ENCODE measurements around the gene WDR45B. TPM values are rescaled to one million over a fixed set of nuclear protein-coding genes. Genes with fewer than 3 reads are reported as not detected.
"Not testable (repeated sequence)": the region's sequence is repeated elsewhere in the genome, so short reads cannot be mapped to it uniquely, and the experiment has no call there.

WDR45B gene
- total and polyA plus RNA-seq, 2 donors (not counting 3 experiments of a cell fraction or from before 2014, with no cell fraction given) = 62.0 to 76.7 TPM

DNA sequence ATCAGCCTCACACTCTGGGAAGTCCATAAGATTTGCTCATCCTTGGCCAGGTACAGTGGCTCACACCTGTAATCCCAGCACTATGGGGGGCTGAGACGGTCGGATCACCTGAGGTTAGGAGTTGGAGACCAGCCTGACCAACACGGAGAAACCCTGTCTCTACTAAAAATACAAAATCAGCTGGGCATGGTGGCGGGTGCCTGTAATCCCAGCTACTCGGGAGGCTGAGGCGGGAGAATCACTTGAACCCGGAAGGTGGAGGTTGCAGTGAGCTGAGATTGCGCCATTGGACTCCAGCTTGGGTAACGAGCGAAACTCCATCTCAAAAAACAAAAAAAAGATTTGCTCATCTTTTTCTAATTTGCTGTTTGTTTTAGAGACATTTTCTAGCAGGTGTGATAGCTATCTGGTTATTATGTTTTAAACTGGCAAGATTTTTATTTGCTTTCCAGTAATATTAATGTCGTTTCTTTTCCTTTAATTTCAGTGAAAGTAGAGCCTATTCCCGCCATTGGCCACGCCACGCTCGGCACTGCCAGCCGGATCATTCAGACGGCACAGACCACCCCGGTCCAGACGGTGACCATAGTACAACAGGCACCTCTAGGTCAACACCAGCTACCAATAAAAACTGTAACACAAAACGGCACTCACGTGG is 61.5 kb downstream of the WDR45B start:
- Histone ChIP-seq H3K4me2 (ENCODE audit: insufficient read depth, low read length) (no peak overlapping the region), H3K9ac (replicated peaks; ENCODE audit: extremely low read depth, insufficient read depth, low read length) (no peak overlapping the region), H3K9me1 (replicated peaks; ENCODE audit: control insufficient read depth, extremely low read depth, insufficient read depth, low read length) (no peaks in the 10 kb centered on the region), H3K79me2 (ENCODE audit: control insufficient read depth, insufficient read depth, low read length) (no peaks in the 10 kb centered on the region), H3K36me3 (ENCODE audit: control insufficient read depth in 2 of 2, extremely low read depth in 1 of 2, insufficient read depth in 2 of 2, low read length in 2 of 2) (peaks cover 7 to 17% of the 10 kb centered on the region in 2 experiments), H2AFZ (ENCODE audit: low read depth, low read length) (no peak overlapping the region), H3K9me3 (replicated peaks; ENCODE audit: control insufficient read depth, insufficient read depth, low read length) (no peaks in the 10 kb centered on the region), H3K27me3 (ENCODE audit: control insufficient read depth in 2 of 2, insufficient read depth in 2 of 2, low read length in 2 of 2) (no peaks in the 10 kb centered on the region), H3K27ac (ENCODE audit: insufficient read depth, low read depth, low read length) (no peak overlapping the region), H4K20me1 (replicated peaks; ENCODE audit: control insufficient read depth, extremely low read depth, insufficient read depth, low read length) (no peaks in the 10 kb centered on the region), H3K4me3 (replicated peaks in 1 of 3; ENCODE audit: insufficient read depth in 1 of 3, low read depth in 1 of 3, low read length in 3 of 3) (no peak overlapping the region), H3K4me1 (ENCODE audit: control insufficient read depth, extremely low read depth, insufficient read depth, low read length) (no peaks in the 10 kb centered on the region)
- intact Hi-C loops (cut with micrococcal nuclease) = no loop called here
- TF ChIP-seq EZH2 (IDR thresholded peaks at IDR 0.05; ENCODE audit: borderline replicate concordance, low read depth, low read length, severe bottlenecking) (no peak), POLR2AphosphoS5 (IDR thresholded peaks at IDR 0.05; ENCODE audit: insufficient read depth, low read depth, low read length) (no peak), POLR2A (IDR thresholded peaks at IDR 0.05; ENCODE audit: low read depth, low read length) (no peak), GATA2 (IDR thresholded peaks at IDR 0.05; ENCODE audit: insufficient read depth, insufficient read length, low read depth, low read length) (no peak), MAX (IDR thresholded peaks at IDR 0.05; ENCODE audit: insufficient read depth, insufficient read length) (no peak), CTCF (IDR thresholded peaks at IDR 0.05; ENCODE audit: extremely low read depth in 1 of 2, insufficient read depth in 1 of 2, low read depth in 1 of 2, low read length in 2 of 2) (no peak), FOS (IDR thresholded peaks at IDR 0.05; ENCODE audit: borderline replicate concordance, insufficient read depth, low read length) (no peak), MYC (IDR thresholded peaks at IDR 0.05; ENCODE audit: low read depth, low read length) (no peak), JUN (IDR thresholded peaks at IDR 0.05; ENCODE audit: borderline replicate concordance, insufficient read depth, insufficient read length, low read depth) (no peak)
- DNase-seq (ENCODE audit: low read depth, low spot score) (no peak), FAIRE-seq (no peak)
- BruUV-seq (replicated peaks) = no TSS peak
- ChIA-PET POLR2A (no interaction called here), CTCF (no interaction called here)
- dilution Hi-C loops (cut with MboI; ENCODE audit: extremely low pct_ligation_motif_present, low sequenced_read_pairs) = no loop called here

- dilution Hi-C loops (cut with MboI; ENCODE audit: extremely low pct_ligation_motif_present, low sequenced_read_pairs) = not testable (repeated sequence)
- FAIRE-seq = peak; percentile 92
- H3K36me3 ChIP-seq (ENCODE audit: control insufficient read depth in 2 of 2, extremely low read depth in 1 of 2, insufficient read depth in 2 of 2, low read length in 2 of 2) = peaks cover 7 to 17% of the 10 kb centered on the region in 2 experiments
Measured at GRCh38 chr17:82585935-82586575, 62.2 kb downstream of the WDR45B start.

More at GRCh38 chr17:82585935-82586575, 62.2 kb downstream of the WDR45B start:
- H4K20me1 ChIP-seq (replicated peaks; ENCODE audit: control insufficient read depth, extremely low read depth, insufficient read depth, low read length); H3K9me1 ChIP-seq (replicated peaks; ENCODE audit: control insufficient read depth, extremely low read depth, insufficient read depth, low read length); H3K4me1 ChIP-seq (ENCODE audit: control insufficient read depth, extremely low read depth, insufficient read depth, low read length); H3K27ac ChIP-seq (ENCODE audit: insufficient read depth, low read depth, low read length); intact Hi-C loops (cut with micrococcal nuclease); H2AFZ ChIP-seq (ENCODE audit: low read depth, low read length); BruUV-seq (replicated peaks); CTCF ChIA-PET; POLR2A ChIA-PET; H3K9me3 ChIP-seq (replicated peaks; ENCODE audit: control insufficient read depth, insufficient read depth, low read length); H3K4me2 ChIP-seq (ENCODE audit: insufficient read depth, low read length); H3K4me3 ChIP-seq (replicated peaks in 1 of 3; ENCODE audit: insufficient read depth in 1 of 3, low read depth in 1 of 3, low read length in 3 of 3); H3K27me3 ChIP-seq (ENCODE audit: control insufficient read depth in 2 of 2, insufficient read depth in 2 of 2, low read length in 2 of 2); H3K79me2 ChIP-seq (ENCODE audit: control insufficient read depth, insufficient read depth, low read length); H3K9ac ChIP-seq (replicated peaks; ENCODE audit: extremely low read depth, insufficient read depth, low read length); DNase-seq (ENCODE audit: low read depth, low spot score): not testable (repeated sequence)
